GM19099 (cell line): ENCODE data around the gene IGFBP3.

Experiments used
- POLR2A ChIP-seq: IDR thresholded peaks from 3 replicates; pipeline ENCODE4 v1.6.1; 2011; ENCODE audit warnings: low read depth; ENCODE audit not compliant: insufficient read length; ENCODE audit errors: extremely low read depth

Gene IGFBP3

GRCh38 chr7:45874408-45875131, 46.5 kb downstream of the IGFBP3 start:
- no peak for TF ChIP-seq POLR2A

GRCh38 chr7:45873355-45873754, 47.7 kb downstream of the IGFBP3 start:
- no peak for TF ChIP-seq POLR2A

GRCh38 chr7:45873035-45873354, 48.1 kb downstream of the IGFBP3 start, which contains the start of gene CCDC201:
Gene CCDC201, minus strand, starts transcription at chr7:45873082. Its CDS starts 75 bp downstream, at chr7:45873007.
- no peak for TF ChIP-seq POLR2A

GRCh38 chr7:45872116-45873034, 48.7 kb downstream of the IGFBP3 start:
- TF ChIP-seq POLR2A: no peak

GRCh38 chr7:45869426-45869825, 51.6 kb downstream of the IGFBP3 start:
- no peak for TF ChIP-seq POLR2A

GRCh38 chr7:45867471-45867870, 53.6 kb downstream of the IGFBP3 start:
- TF ChIP-seq POLR2A: no peak

- TF ChIP-seq POLR2A: no peak
These were observed 55.3 kb downstream of the IGFBP3 start for GRCh38 chr7:45865594-45866410.

GRCh38 chr7:45863715-45864114, 57.4 kb downstream of the IGFBP3 start:
- TF ChIP-seq POLR2A: no peak
